ENCODE data around the gene SYCE3. TPM values are rescaled to one million over a fixed set of nuclear protein-coding genes. Genes with fewer than 3 reads are reported as not detected.

Gene SYCE3
- total RNA-seq, 1 donor from 2014 or later = not detected

DNA sequence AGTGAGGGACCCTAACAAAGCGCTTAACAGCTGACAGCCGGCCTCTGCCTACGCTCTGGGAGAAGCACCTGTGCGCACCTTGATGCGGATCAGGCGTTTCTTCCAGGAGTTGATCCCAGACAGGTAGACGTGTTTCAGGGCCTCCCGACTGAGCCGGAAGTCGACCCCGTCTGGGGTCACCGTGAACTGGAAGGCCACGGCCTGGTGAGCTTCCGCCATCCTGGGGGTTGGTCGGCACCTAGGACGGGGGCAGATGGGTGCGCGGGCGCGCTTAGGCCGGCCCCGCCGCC, 14.9 kb upstream of the SYCE3 start:
- H3K4me1 ChIP-seq (ENCODE audit: control insufficient read depth in 3 of 3, insufficient read depth in 3 of 3, low read length in 3 of 3) = peaks cover 34 to 65% (median 57%) of the 10 kb centered on the region in 3 donors
- peaks cover 44 to 60% (median 46%) of the 10 kb centered on the region in 3 donors for H3K36me3 ChIP-seq (ENCODE audit: control insufficient read depth in 3 of 3, insufficient read depth in 3 of 3, low read length in 3 of 3)
- no peaks in the 10 kb centered on the region for H3K27me3 ChIP-seq (ENCODE audit: control insufficient read depth in 3 of 3, insufficient read depth in 3 of 3, low read length in 3 of 3)

GRCh38 chr22:50576806-50577696, 14.3 kb upstream of the SYCE3 start:
- H3K36me3 ChIP-seq (ENCODE audit: control insufficient read depth in 3 of 3, insufficient read depth in 3 of 3, low read length in 3 of 3) = peaks cover 48 to 66% (median 50%) of the 10 kb centered on the region in 3 donors
- peak overlapping the region; percentile 57 to 90 (median 84) for H3K9ac ChIP-seq (ENCODE audit: low read depth in 1 of 3, low read length in 3 of 3)
- H3K27ac ChIP-seq (ENCODE audit: low read depth, low read length) = peak overlapping the region; percentile 96
- H3K4me1 ChIP-seq (ENCODE audit: control insufficient read depth in 3 of 3, insufficient read depth in 3 of 3, low read length in 3 of 3) = peaks cover 34 to 70% (median 57%) of the 10 kb centered on the region in 3 donors
- H3K9me3 ChIP-seq (ENCODE audit: control insufficient read depth in 3 of 3, low read length in 3 of 3) = no peaks in the 10 kb centered on the region
- peak overlapping the region; percentile 54 to 87 (median 68) for H3K4me3 ChIP-seq (ENCODE audit: low read length in 3 of 3)
- H3K27me3 ChIP-seq (ENCODE audit: control insufficient read depth in 3 of 3, insufficient read depth in 3 of 3, low read length in 3 of 3) = no peaks in the 10 kb centered on the region

More for the DNA sequence above, 14.9 kb upstream of the SYCE3 start:
- Histone ChIP-seq H3K4me3 (ENCODE audit: low read length in 3 of 3) (peak overlapping the region; percentile 54 to 87 (median 68)), H3K27ac (ENCODE audit: low read depth, low read length) (peak overlapping the region; percentile 96), H3K9me3 (ENCODE audit: control insufficient read depth in 3 of 3, low read length in 3 of 3) (no peaks in the 10 kb centered on the region), H3K9ac (ENCODE audit: low read depth in 1 of 3, low read length in 3 of 3) (peak overlapping the region; percentile 57 to 90 (median 84))

GRCh38 chr22:50576070-50576469, 13.4 kb upstream of the SYCE3 start:
- H3K27ac ChIP-seq (ENCODE audit: low read depth, low read length) = no peak overlapping the region
- no peaks in the 10 kb centered on the region for H3K9me3 ChIP-seq (ENCODE audit: control insufficient read depth in 3 of 3, low read length in 3 of 3)
- H3K36me3 ChIP-seq (ENCODE audit: control insufficient read depth in 3 of 3, insufficient read depth in 3 of 3, low read length in 3 of 3) = peaks cover 53 to 72% (median 60%) of the 10 kb centered on the region in 3 donors
- H3K4me1 ChIP-seq (ENCODE audit: control insufficient read depth in 3 of 3, insufficient read depth in 3 of 3, low read length in 3 of 3) = peaks cover 33 to 70% (median 57%) of the 10 kb centered on the region in 3 donors
- no peaks in the 10 kb centered on the region for H3K27me3 ChIP-seq (ENCODE audit: control insufficient read depth in 3 of 3, insufficient read depth in 3 of 3, low read length in 3 of 3)
- H3K9ac ChIP-seq (ENCODE audit: low read depth in 1 of 3, low read length in 3 of 3) = peak overlapping the region in 1 of 3 donors; percentile 90
- H3K4me3 ChIP-seq (ENCODE audit: low read length in 3 of 3) = no peak overlapping the region

- Histone ChIP-seq H3K27ac (ENCODE audit: low read depth, low read length) (no peak overlapping the region), H3K4me1 (ENCODE audit: control insufficient read depth in 3 of 3, insufficient read depth in 3 of 3, low read length in 3 of 3) (peaks cover 36 to 75% (median 59%) of the 10 kb centered on the region in 3 donors), H3K9ac (ENCODE audit: low read depth in 1 of 3, low read length in 3 of 3) (peak overlapping the region in 1 of 3 donors; percentile 90), H3K9me3 (ENCODE audit: control insufficient read depth in 3 of 3, low read length in 3 of 3) (no peaks in the 10 kb centered on the region), H3K4me3 (ENCODE audit: low read length in 3 of 3) (no peak overlapping the region), H3K27me3 (ENCODE audit: control insufficient read depth in 3 of 3, insufficient read depth in 3 of 3, low read length in 3 of 3) (no peaks in the 10 kb centered on the region), H3K36me3 (ENCODE audit: control insufficient read depth in 3 of 3, insufficient read depth in 3 of 3, low read length in 3 of 3) (peaks cover 56 to 74% (median 66%) of the 10 kb centered on the region in 3 donors)
Measured at GRCh38 chr22:50575426-50575941, 12.8 kb upstream of the SYCE3 start.

DNA sequence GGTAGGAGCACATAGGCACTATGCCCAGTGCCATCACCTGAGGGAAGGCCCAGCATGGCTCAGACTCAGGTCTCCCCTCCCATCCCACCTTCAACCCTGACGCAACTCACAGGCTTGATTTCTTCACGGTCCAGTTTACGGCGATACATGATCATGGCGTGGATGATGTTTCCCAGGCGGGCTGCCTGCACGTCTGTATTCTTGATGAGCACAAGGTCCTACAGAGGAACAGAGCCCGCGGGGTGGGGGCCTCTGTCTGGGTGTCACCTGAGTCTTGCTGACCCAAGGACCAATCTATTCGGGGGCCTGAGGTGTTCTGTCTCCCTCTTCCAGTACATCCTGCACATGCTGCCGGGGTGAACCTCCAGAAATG, 11.7 kb upstream of the SYCE3 start:
- Histone ChIP-seq H3K9me3 (ENCODE audit: control insufficient read depth in 3 of 3, low read length in 3 of 3) (no peaks in the 10 kb centered on the region), H3K36me3 (ENCODE audit: control insufficient read depth in 3 of 3, insufficient read depth in 3 of 3, low read length in 3 of 3) (peaks cover 56 to 80% (median 76%) of the 10 kb centered on the region in 3 donors), H3K27ac (ENCODE audit: low read depth, low read length) (no peak overlapping the region), H3K4me1 (ENCODE audit: control insufficient read depth in 3 of 3, insufficient read depth in 3 of 3, low read length in 3 of 3) (peaks cover 35 to 75% (median 51%) of the 10 kb centered on the region in 3 donors), H3K9ac (ENCODE audit: low read depth in 1 of 3, low read length in 3 of 3) (peak overlapping the region in 1 of 3 donors; percentile 57), H3K4me3 (ENCODE audit: low read length in 3 of 3) (no peak overlapping the region), H3K27me3 (ENCODE audit: control insufficient read depth in 3 of 3, insufficient read depth in 3 of 3, low read length in 3 of 3) (no peaks in the 10 kb centered on the region)

DNA sequence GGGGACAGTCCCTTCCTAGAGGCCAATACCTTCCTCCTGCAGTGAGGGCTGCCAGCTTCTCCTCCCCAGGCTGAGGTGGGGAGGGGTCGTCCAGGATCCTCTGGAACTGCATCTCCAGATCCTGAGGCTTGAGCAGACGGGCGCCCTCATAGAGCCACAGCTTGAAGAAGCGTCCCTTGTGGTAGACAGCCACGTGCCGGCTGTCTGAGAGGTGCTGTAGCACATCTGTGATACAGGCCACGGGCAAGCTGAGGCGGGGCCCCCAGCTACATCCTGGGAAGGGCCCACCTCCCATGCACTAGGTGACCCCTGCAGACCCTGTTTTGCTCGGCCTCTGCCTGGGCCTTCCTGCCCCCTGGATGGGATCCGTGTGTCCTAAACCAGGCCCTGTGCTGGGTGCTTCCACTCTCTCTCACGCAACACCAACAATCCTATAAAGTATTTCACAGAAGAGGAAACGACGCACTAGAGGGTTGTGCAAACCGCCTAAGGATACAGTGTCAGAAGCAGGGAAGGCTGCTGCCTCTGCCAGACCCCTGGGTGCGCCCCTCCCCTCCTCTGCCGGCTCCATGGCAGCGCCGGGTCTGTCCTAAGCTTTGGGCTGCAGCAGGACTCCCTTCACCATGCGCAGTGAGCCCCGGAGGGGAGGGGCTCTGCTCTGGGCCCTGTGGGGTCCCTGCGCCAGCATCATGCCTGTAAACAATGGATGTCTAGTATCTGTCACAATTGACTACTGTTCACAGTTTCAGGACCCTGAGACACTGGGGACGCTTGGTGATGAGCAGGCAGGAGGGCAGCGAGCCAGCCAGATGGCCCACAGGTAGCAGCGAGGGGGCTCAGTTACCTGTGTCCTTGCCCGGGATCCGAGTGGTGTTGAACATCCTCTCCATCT, 11.0 kb upstream of the SYCE3 start:
- no peak overlapping the region for H3K27ac ChIP-seq (ENCODE audit: low read depth, low read length)
- peak overlapping the region in 1 of 3 donors; percentile 57 for H3K9ac ChIP-seq (ENCODE audit: low read depth in 1 of 3, low read length in 3 of 3)
- peaks cover 58 to 85% (median 80%) of the 10 kb centered on the region in 3 donors for H3K36me3 ChIP-seq (ENCODE audit: control insufficient read depth in 3 of 3, insufficient read depth in 3 of 3, low read length in 3 of 3)
- no peaks in the 10 kb centered on the region for H3K9me3 ChIP-seq (ENCODE audit: control insufficient read depth in 3 of 3, low read length in 3 of 3)
- no peak overlapping the region for H3K4me3 ChIP-seq (ENCODE audit: low read length in 3 of 3)
- peaks cover 29 to 73% (median 45%) of the 10 kb centered on the region in 3 donors for H3K4me1 ChIP-seq (ENCODE audit: control insufficient read depth in 3 of 3, insufficient read depth in 3 of 3, low read length in 3 of 3)
- H3K27me3 ChIP-seq (ENCODE audit: control insufficient read depth in 3 of 3, insufficient read depth in 3 of 3, low read length in 3 of 3) = no peaks in the 10 kb centered on the region

DNA sequence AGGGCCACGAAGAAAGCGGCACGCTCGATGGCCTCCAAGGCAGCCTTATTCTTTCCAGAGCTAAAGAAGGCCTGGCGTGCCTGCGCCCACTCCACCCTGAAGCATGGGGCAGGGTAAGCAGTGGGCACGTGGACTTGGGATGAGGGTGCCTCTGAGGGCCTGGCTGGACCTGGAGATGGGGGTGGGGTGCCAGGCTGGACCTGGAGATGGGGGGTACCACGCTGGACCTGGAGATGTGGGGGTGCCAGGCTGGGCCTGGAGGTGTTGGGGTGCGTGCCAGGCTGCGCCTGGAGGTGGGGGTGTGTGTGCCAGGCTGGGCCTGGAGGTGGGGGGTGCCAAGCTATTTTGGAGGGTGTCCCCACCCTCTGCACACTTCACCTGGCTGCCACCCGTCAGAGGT, 10.2 kb upstream of the SYCE3 start:
- no peak overlapping the region for H3K27ac ChIP-seq (ENCODE audit: low read depth, low read length)
- peaks cover 61 to 88% (median 84%) of the 10 kb centered on the region in 3 donors for H3K36me3 ChIP-seq (ENCODE audit: control insufficient read depth in 3 of 3, insufficient read depth in 3 of 3, low read length in 3 of 3)

GRCh38 chr22:50571264-50572175, 8.8 kb upstream of the SYCE3 start:
- Histone ChIP-seq H3K27ac (ENCODE audit: low read depth, low read length) (no peak overlapping the region), H3K36me3 (ENCODE audit: control insufficient read depth in 3 of 3, insufficient read depth in 3 of 3, low read length in 3 of 3) (peaks cover 60 to 85% (median 81%) of the 10 kb centered on the region in 3 donors)

More for the DNA sequence above, 10.2 kb upstream of the SYCE3 start:
- Histone ChIP-seq H3K27me3 (ENCODE audit: control insufficient read depth in 3 of 3, insufficient read depth in 3 of 3, low read length in 3 of 3) (no peaks in the 10 kb centered on the region), H3K4me1 (ENCODE audit: control insufficient read depth in 3 of 3, insufficient read depth in 3 of 3, low read length in 3 of 3) (peaks cover 24 to 69% (median 41%) of the 10 kb centered on the region in 3 donors), H3K4me3 (ENCODE audit: low read length in 3 of 3) (no peak overlapping the region), H3K9ac (ENCODE audit: low read depth in 1 of 3, low read length in 3 of 3) (no peak overlapping the region), H3K9me3 (ENCODE audit: control insufficient read depth in 3 of 3, low read length in 3 of 3) (no peaks in the 10 kb centered on the region)

DNA sequence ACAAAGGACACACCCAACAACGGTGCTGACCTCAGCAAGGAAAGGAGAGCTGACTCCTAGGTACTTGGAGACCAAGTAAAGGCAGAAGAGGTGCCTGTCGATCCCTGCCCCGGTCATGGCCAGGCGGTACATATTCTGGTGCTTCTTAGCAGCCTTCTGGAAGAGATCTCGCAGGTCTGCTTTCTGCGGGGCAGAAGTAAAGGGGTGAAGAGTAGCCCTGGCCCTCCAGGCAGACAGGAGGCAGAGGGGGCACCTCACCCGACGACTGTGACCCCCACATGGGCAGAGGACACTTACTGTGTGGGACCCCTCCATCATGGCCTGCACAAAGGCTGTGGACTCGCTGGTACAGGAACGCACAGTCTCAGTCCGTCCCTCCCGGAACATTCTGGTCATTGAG, 8.1 kb upstream of the SYCE3 start:
- no peaks in the 10 kb centered on the region for H3K27me3 ChIP-seq (ENCODE audit: control insufficient read depth in 3 of 3, insufficient read depth in 3 of 3, low read length in 3 of 3)
- H3K27ac ChIP-seq (ENCODE audit: low read depth, low read length) = no peak overlapping the region
- peaks cover 54 to 79% (median 75%) of the 10 kb centered on the region in 3 donors for H3K36me3 ChIP-seq (ENCODE audit: control insufficient read depth in 3 of 3, insufficient read depth in 3 of 3, low read length in 3 of 3)
- peaks cover 13 to 52% (median 23%) of the 10 kb centered on the region in 3 donors for H3K4me1 ChIP-seq (ENCODE audit: control insufficient read depth in 3 of 3, insufficient read depth in 3 of 3, low read length in 3 of 3)
- H3K9me3 ChIP-seq (ENCODE audit: control insufficient read depth in 3 of 3, low read length in 3 of 3) = no peaks in the 10 kb centered on the region
- H3K9ac ChIP-seq (ENCODE audit: low read depth in 1 of 3, low read length in 3 of 3) = peak overlapping the region in 1 of 3 donors; percentile 51
- peak overlapping the region in 1 of 3 donors; percentile 14 for H3K4me3 ChIP-seq (ENCODE audit: low read length in 3 of 3)

More at GRCh38 chr22:50571264-50572175, 8.8 kb upstream of the SYCE3 start:
- H3K4me3 ChIP-seq (ENCODE audit: low read length in 3 of 3) = peak overlapping the region in 1 of 3 donors; percentile 22
- H3K4me1 ChIP-seq (ENCODE audit: control insufficient read depth in 3 of 3, insufficient read depth in 3 of 3, low read length in 3 of 3) = peaks cover 13 to 59% (median 29%) of the 10 kb centered on the region in 3 donors
- H3K9ac ChIP-seq (ENCODE audit: low read depth in 1 of 3, low read length in 3 of 3) = peak overlapping the region in 1 of 3 donors; percentile 51
- no peaks in the 10 kb centered on the region for H3K9me3 ChIP-seq (ENCODE audit: control insufficient read depth in 3 of 3, low read length in 3 of 3)
- no peaks in the 10 kb centered on the region for H3K27me3 ChIP-seq (ENCODE audit: control insufficient read depth in 3 of 3, insufficient read depth in 3 of 3, low read length in 3 of 3)
